ENCODE measurements around the gene CIB1.

The CIB1 gene

GRCh38 chr15:90240856-90241255, 7.1 kb upstream of the CIB1 start:
- DNase-seq, result no peak

- DNase-seq, result no peak
These were observed 5.6 kb upstream of the CIB1 start for GRCh38 chr15:90239371-90239770.

- DNase-seq, result no peak
These were observed 601 bp upstream of the CIB1 start, which contains the start of gene GDPGP1 for GRCh38 chr15:90234096-90234988. GDPGP1 (plus strand) TSS chr15:90234209; CDS start chr15:90240909, 6,700 bp downstream.

- DNase-seq, result no peak
These were observed 777 bp downstream of the CIB1 start for GRCh38 chr15:90232941-90233386.

GRCh38 chr15:90232196-90232595, 1.5 kb downstream of the CIB1 start:
- DNase-seq, result no peak

- DNase-seq, result peak; percentile 92
These were observed 2.4 kb downstream of the CIB1 start for GRCh38 chr15:90231028-90232017.

- no peak for DNase-seq
These were observed 3.1 kb downstream of the CIB1 start for GRCh38 chr15:90230610-90231009.

- no peak for DNase-seq
These were observed 3.7 kb downstream of the CIB1 start for GRCh38 chr15:90230071-90230494.

- DNase-seq, result no peak
These were observed 4.8 kb downstream of the CIB1 start for GRCh38 chr15:90228960-90229359.

GRCh38 chr15:90227816-90228772, 5.6 kb downstream of the CIB1 start:
- DNase-seq, result no peak

GRCh38 chr15:90227336-90227735, 6.4 kb downstream of the CIB1 start:
- DNase-seq, result no peak

GRCh38 chr15:90225504-90226234, 8.1 kb downstream of the CIB1 start:
- no peak for DNase-seq

GRCh38 chr15:90225047-90225446, 8.7 kb downstream of the CIB1 start:
- no peak for DNase-seq

- DNase-seq, result no peak
These were observed 10.1 kb downstream of the CIB1 start for GRCh38 chr15:90223441-90224165.

GRCh38 chr15:90222547-90222946, 11.2 kb downstream of the CIB1 start:
- no peak for DNase-seq

- DNase-seq, result no peak
These were observed 12.4 kb downstream of the CIB1 start for GRCh38 chr15:90221246-90221900.

- DNase-seq, result peak; percentile 45
These were observed 14.2 kb downstream of the CIB1 start for GRCh38 chr15:90219421-90220141.

- DNase-seq, result no peak
These were observed 15.9 kb downstream of the CIB1 start for GRCh38 chr15:90217671-90218394.
